WTC11 (cell line): Measurements from ENCODE around the gene DPEP2NB. TPM values are rescaled to one million over a fixed set of nuclear protein-coding genes. Genes with fewer than 3 reads are reported as not detected.

Experiments
- ATAC-seq: fragments of 200-7000 bp; cut with Tn5 transposase; 2 replicates; pipeline ENCODE4 v1.10.0; 2021; ENCODE audit warnings: mild to moderate bottlenecking, moderate library complexity
- CTCF ChIA-PET: fragments of 300-600 bp; sonication (Branson Sonifier 250); formaldehyde crosslinking; loops from one replicate; lab custom pipeline; 2021; ENCODE audit warnings: antibody characterized with exemption; lab: Charles Lee
- POLR2A ChIA-PET: fragments of 350-600 bp; sonication (Branson Sonifier 250); formaldehyde crosslinking; loops from one replicate; lab custom pipeline; 2021; ENCODE audit warnings: antibody characterized with exemption; lab: Charles Lee
- DNase-seq: peaks from one replicate; pipeline ENCODE4 v3.0.0; 2021; ENCODE audit warnings: low spot score
- H3K27ac Mint-ChIP-seq: 2 replicates; pipeline ENCODE4 v1.8.0; 2021; ENCODE audit warnings: mixed read lengths
- H3K27me3 Mint-ChIP-seq: 2 replicates; pipeline ENCODE4 v1.8.0; 2021; ENCODE audit warnings: low read depth, mild to moderate bottlenecking, moderate library complexity, mixed read lengths
- H3K36me3 Mint-ChIP-seq: 2 replicates; pipeline ENCODE4 v1.8.0; 2021; ENCODE audit warnings: mixed read lengths
- H3K4me1 Mint-ChIP-seq: 2 replicates; pipeline ENCODE4 v1.8.0; 2022; ENCODE audit warnings: mixed read lengths
- H3K4me3 Mint-ChIP-seq: 2 replicates; pipeline ENCODE4 v1.8.0; 2021; ENCODE audit warnings: mild to moderate bottlenecking, moderate library complexity, mixed read lengths
- H3K9me3 Mint-ChIP-seq: 2 replicates; pipeline ENCODE4 v1.8.0; 2021; ENCODE audit warnings: mixed read lengths
- ATF6 ChIP-seq: sonication (generic); formaldehyde crosslinking; IDR thresholded peaks from 2 replicates; pipeline ENCODE4 v1.8.1; 2023; ENCODE audit warnings: mild to moderate bottlenecking, missing genetic modification reagents
- CREM ChIP-seq: sonication (generic); formaldehyde crosslinking; IDR thresholded peaks from 2 replicates; pipeline ENCODE4 v1.8.1; 2022; ENCODE audit warnings: mild to moderate bottlenecking, missing genetic modification reagents, moderate library complexity
- FOXJ3 ChIP-seq: sonication (generic); formaldehyde crosslinking; IDR thresholded peaks from 2 replicates; pipeline ENCODE4 v1.9.0; 2021; ENCODE audit warnings: missing genetic modification reagents, mild to moderate bottlenecking, borderline replicate concordance
- HMGA2 ChIP-seq: fragments of 250-450 bp; sonication (Bioruptor Pico); IDR thresholded peaks from 2 replicates; pipeline ENCODE4 v1.4.0; 2021; ENCODE audit warnings: mild to moderate bottlenecking, moderate library complexity
- HMGXB4 ChIP-seq: sonication (generic); formaldehyde crosslinking; IDR thresholded peaks from 2 replicates; pipeline ENCODE4 v1.8.1; 2023; ENCODE audit warnings: mild to moderate bottlenecking, moderate library complexity, missing genetic modification reagents
- JAZF1 ChIP-seq: fragments of 250-450 bp; sonication (Bioruptor Pico); IDR thresholded peaks from 2 replicates; pipeline ENCODE4 v1.9.0; 2021; ENCODE audit warnings: moderate library complexity, mild to moderate bottlenecking, inconsistent platforms
- NFE2L1 ChIP-seq: sonication (generic); formaldehyde crosslinking; IDR thresholded peaks from 2 replicates; pipeline ENCODE4 v1.8.1; 2023; ENCODE audit warnings: missing genetic modification reagents
- NFYB ChIP-seq: sonication (generic); formaldehyde crosslinking; conservative IDR thresholded peaks from 2 replicates; pipeline ENCODE4 v1.8.0; 2022; ENCODE audit warnings: low read depth, missing genetic modification reagents
- NR1H2 ChIP-seq: sonication (generic); formaldehyde crosslinking; IDR thresholded peaks from 2 replicates; pipeline ENCODE4 v1.9.0; 2021; ENCODE audit warnings: mild to moderate bottlenecking, moderate library complexity, missing genetic modification reagents
- PREB ChIP-seq: sonication (generic); formaldehyde crosslinking; IDR thresholded peaks from 2 replicates; pipeline ENCODE4 v1.8.1; 2022; ENCODE audit warnings: mild to moderate bottlenecking, missing genetic modification reagents, moderate library complexity, borderline replicate concordance
- SMAD4 ChIP-seq: sonication (generic); formaldehyde crosslinking; IDR thresholded peaks from 2 replicates; pipeline ENCODE4 v1.8.0; 2022; ENCODE audit warnings: mild to moderate bottlenecking, missing genetic modification reagents
- STAT6 ChIP-seq: sonication (generic); formaldehyde crosslinking; conservative IDR thresholded peaks from 2 replicates; pipeline ENCODE4 v1.8.1; 2023; ENCODE audit warnings: mild to moderate bottlenecking, low read depth, missing genetic modification reagents, moderate library complexity
- TCF7 ChIP-seq: sonication (generic); formaldehyde crosslinking; IDR thresholded peaks from 2 replicates; pipeline ENCODE4 v1.8.0; 2022; ENCODE audit warnings: mild to moderate bottlenecking, low read depth, missing genetic modification reagents, moderate library complexity
- TEAD1 ChIP-seq: sonication (generic); formaldehyde crosslinking; IDR thresholded peaks from 2 replicates; pipeline ENCODE4 v1.8.0; 2022; ENCODE audit warnings: mild to moderate bottlenecking, missing genetic modification reagents
- TEAD4 ChIP-seq: sonication (generic); formaldehyde crosslinking; IDR thresholded peaks from 2 replicates; pipeline ENCODE4 v1.8.0; 2022; ENCODE audit warnings: mild to moderate bottlenecking, missing genetic modification reagents
- USF2 ChIP-seq: sonication (generic); formaldehyde crosslinking; IDR thresholded peaks from 2 replicates; pipeline ENCODE4 v1.8.1; 2023; ENCODE audit warnings: mild to moderate bottlenecking, missing genetic modification reagents, moderate library complexity
- ZBTB21 ChIP-seq: sonication (generic); formaldehyde crosslinking; IDR thresholded peaks from 2 replicates; pipeline ENCODE4 v1.8.1; 2023; ENCODE audit warnings: mild to moderate bottlenecking, missing genetic modification reagents, borderline replicate concordance
- ZNF232 ChIP-seq: sonication (generic); formaldehyde crosslinking; IDR thresholded peaks from 2 replicates; pipeline ENCODE4 v1.8.0; 2022; ENCODE audit warnings: mild to moderate bottlenecking, missing genetic modification reagents
- total RNA-seq: library from RNA; stranded (reverse); gene quantifications from 3 replicates; pipeline ENCODE4 v1.2.3, GENCODE V29; 2021
- TF ChIP-seq, protein P1 (sequence below): sonication (generic); formaldehyde crosslinking; IDR thresholded peaks from 2 replicates; pipeline ENCODE4 v1.8.1; 2023; ENCODE audit warnings: mild to moderate bottlenecking, missing genetic modification reagents, moderate library complexity

Gene DPEP2NB
- total RNA-seq, 1 experiment from 2014 or later = not detected

GRCh38 chr16:68021490-68021889, 5.8 kb upstream of the DPEP2NB start:
- no peaks in the 10 kb centered on the region for H3K9me3 Mint-ChIP-seq

More at GRCh38 chr16:68021490-68021889, 5.8 kb upstream of the DPEP2NB start:
- no peaks in the 10 kb centered on the region; the same call in 1 of the 2 replicates for H3K27me3 Mint-ChIP-seq
- no peak overlapping the region for H3K27ac Mint-ChIP-seq
- POLR2A ChIA-PET = interaction anchor here (0.7 kb wide), 1 partner anchor 326 kb away, joined by 3 read pairs; no protein-coding TSS in a partner anchor
- CTCF ChIA-PET = interaction anchor here (2.1 to 3.2 kb wide), 3 partner anchors 63 to 205 kb away, joined by 5 to 17 read pairs (median 11); no protein-coding TSS in a partner anchor
- H3K4me3 Mint-ChIP-seq = peak overlapping the region; percentile 100
- H3K4me1 Mint-ChIP-seq = peaks cover 15% of the 10 kb centered on the region
- no peak for TF ChIP-seq NFYB
- TF ChIP-seq HMGA2 (CRISPR knock-in tag) = no peak
- TF ChIP-seq FOXJ3 (CRISPR knock-in tag) = no peak
- no peak for TF ChIP-seq ATF6 (CRISPR knock-in tag)
- TF ChIP-seq CREM = no peak
- TF ChIP-seq SMAD4 (CRISPR knock-in tag) = no peak
- TF ChIP-seq NFE2L1 = no peak
- no peak for TF ChIP-seq USF2
- no peak for TF ChIP-seq NR1H2 (CRISPR knock-in tag)
- no peak for TF ChIP-seq JAZF1 (CRISPR knock-in tag)
- no peak for TF ChIP-seq TEAD1 (CRISPR knock-in tag)
- TF ChIP-seq TEAD4 (CRISPR knock-in tag) = no peak
- TF ChIP-seq, protein P1, sequence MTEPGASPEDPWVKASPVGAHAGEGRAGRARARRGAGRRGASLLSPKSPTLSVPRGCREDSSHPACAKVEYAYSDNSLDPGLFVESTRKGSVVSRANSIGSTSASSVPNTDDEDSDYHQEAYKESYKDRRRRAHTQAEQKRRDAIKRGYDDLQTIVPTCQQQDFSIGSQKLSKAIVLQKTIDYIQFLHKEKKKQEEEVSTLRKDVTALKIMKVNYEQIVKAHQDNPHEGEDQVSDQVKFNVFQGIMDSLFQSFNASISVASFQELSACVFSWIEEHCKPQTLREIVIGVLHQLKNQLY = no peak; the same call in 1 of the 2 replicates
- no peak for TF ChIP-seq TCF7 (CRISPR knock-in tag)
- no peak for TF ChIP-seq HMGXB4 (CRISPR knock-in tag)
- no peak for TF ChIP-seq PREB (CRISPR knock-in tag)
- no peak for TF ChIP-seq ZBTB21 (CRISPR knock-in tag)
- no peak for TF ChIP-seq ZNF232
- no peak for TF ChIP-seq STAT6 (CRISPR knock-in tag)
- peaks cover 6% of the 10 kb centered on the region; the same call in 1 of the 2 replicates for H3K36me3 Mint-ChIP-seq
- DNase-seq (no peak), ATAC-seq (no peak)
